ENCODE data around the gene IPO11.
A peak's percentile ranks its signal among the peaks of the same experiment; 100 is the strongest.

- TF ChIP-seq CTCF (conservative IDR thresholded peaks at IDR 0.05; ENCODE audit: low read depth in 2 of 2) (peak in 1 of 2 experiments; percentile 33; a peak in 2 of 4 replicates), STAT1 (IDR thresholded peaks at IDR 0.05; ENCODE audit: unreplicated experiment) (no peak), JUNB (IDR thresholded peaks at IDR 0.05; ENCODE audit: unreplicated experiment) (no peak), REST (IDR thresholded peaks at IDR 0.05; ENCODE audit: unreplicated experiment) (no peak)
Measured at GRCh38 chr5:62661126-62661525, 248.6 kb downstream of the IPO11 start.

All from GM23338 (cell line).